Progenitor cell of endocrine pancreas (in vitro differentiated cells): Measurements from ENCODE around the gene IFITM10. TPM values are rescaled to one million over a fixed set of nuclear protein-coding genes. Genes with fewer than 3 reads are reported as not detected.

Experiments used
- DNase-seq: peaks from one replicate; pipeline ENCODE4 v3.0.0; 2021; ENCODE audit warnings: low spot score; ENCODE audit not compliant: unreplicated experiment
- H3K27ac Mint-ChIP-seq: 2 replicates; pipeline ENCODE4 v1.8.0; 2021; ENCODE audit warnings: mild to moderate bottlenecking, moderate library complexity, mixed read lengths
- H3K27me3 Mint-ChIP-seq: 2 replicates; pipeline ENCODE4 v1.8.0; 2021; ENCODE audit warnings: mixed read lengths
- H3K36me3 Mint-ChIP-seq: 2 replicates; pipeline ENCODE4 v1.8.0; 2022; ENCODE audit warnings: mixed read lengths; ENCODE audit not compliant: insufficient read depth
- H3K4me1 Mint-ChIP-seq: 2 replicates; pipeline ENCODE4 v1.8.0; 2021; ENCODE audit warnings: low read depth, mixed read lengths
- H3K4me3 Mint-ChIP-seq: 2 replicates; pipeline ENCODE4 v1.8.0; 2021; ENCODE audit warnings: low read depth, mild to moderate bottlenecking, moderate library complexity, mixed read lengths
- H3K9me3 Mint-ChIP-seq: 2 replicates; pipeline ENCODE4 v1.8.0; 2021; ENCODE audit warnings: low read depth, mixed read lengths
- total RNA-seq: library from RNA; stranded (reverse); gene quantifications from 2 replicates; pipeline ENCODE4 v1.2.1, GENCODE V29; 2021
- TF ChIP-seq, protein P1 (sequence below): fragments of 200-600 bp; sonication (generic); IDR thresholded peaks from one replicate; pipeline ENCODE4 v1.5.0; 2021; ENCODE audit warnings: antibody characterized with exemption, mild to moderate bottlenecking; ENCODE audit not compliant: unreplicated experiment

Gene IFITM10
- total RNA-seq, 1 donor from 2014 or later: 1.2 TPM

DNA sequence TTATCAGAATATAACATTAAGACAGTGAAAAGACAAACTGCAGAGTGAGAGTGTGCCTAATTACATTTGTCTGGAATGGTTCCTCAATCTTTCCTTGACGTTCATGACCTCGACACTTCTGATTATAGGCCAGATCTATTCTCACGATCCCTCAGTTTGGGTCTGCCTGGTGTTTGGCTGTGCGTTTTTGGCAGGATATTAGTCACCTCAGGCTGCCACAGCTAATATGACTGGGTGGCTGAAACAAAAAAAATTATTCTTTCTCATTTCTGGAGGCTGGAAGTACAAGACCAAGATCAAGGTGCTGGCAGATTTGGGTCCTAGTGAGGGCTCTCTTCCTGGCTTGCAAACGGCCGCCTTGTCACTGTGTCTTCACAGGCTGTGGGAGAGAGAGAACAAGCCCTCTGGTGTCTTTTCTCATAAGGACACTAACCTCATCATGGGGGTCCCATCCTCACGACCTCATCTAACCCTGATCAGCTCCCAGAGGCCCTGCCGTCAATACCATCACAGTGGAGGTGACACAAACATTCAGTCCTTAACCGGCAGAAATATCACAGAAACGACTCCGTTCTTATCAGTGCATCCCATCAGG is 23.2 kb downstream of the IFITM10 start:
- Mint-ChIP-seq H3K9me3 (peaks cover 7% of the 10 kb centered on the region), H3K36me3 (no peaks in the 10 kb centered on the region), H3K27me3 (peaks cover 67% of the 10 kb centered on the region), H3K27ac (no peak overlapping the region), H3K4me3 (no peak overlapping the region), H3K4me1 (peaks cover 11% of the 10 kb centered on the region)
- TF ChIP-seq, protein P1, sequence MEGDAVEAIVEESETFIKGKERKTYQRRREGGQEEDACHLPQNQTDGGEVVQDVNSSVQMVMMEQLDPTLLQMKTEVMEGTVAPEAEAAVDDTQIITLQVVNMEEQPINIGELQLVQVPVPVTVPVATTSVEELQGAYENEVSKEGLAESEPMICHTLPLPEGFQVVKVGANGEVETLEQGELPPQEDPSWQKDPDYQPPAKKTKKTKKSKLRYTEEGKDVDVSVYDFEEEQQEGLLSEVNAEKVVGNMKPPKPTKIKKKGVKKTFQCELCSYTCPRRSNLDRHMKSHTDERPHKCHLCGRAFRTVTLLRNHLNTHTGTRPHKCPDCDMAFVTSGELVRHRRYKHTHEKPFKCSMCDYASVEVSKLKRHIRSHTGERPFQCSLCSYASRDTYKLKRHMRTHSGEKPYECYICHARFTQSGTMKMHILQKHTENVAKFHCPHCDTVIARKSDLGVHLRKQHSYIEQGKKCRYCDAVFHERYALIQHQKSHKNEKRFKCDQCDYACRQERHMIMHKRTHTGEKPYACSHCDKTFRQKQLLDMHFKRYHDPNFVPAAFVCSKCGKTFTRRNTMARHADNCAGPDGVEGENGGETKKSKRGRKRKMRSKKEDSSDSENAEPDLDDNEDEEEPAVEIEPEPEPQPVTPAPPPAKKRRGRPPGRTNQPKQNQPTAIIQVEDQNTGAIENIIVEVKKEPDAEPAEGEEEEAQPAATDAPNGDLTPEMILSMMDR: no peak
- DNase-seq: no peak

DNA sequence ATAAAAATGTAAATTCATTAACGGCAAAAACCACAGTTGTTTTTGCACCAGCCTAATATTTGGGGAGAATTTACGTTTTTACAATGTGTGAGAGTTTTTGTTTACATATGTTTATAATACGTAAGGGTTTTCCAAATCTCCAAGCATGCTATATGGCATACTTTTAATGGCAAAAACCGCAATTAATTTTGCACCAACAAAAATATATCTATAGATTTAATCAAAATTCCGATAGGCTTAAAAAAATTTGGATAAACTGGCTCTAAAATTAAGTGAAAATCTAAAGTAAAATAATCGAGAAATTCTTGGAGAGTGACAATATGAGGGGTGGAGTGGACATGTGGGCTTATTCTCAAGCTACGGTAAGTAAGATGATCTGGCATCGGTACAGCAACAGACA is 30.6 kb downstream of the IFITM10 start:
- no peak for DNase-seq
- TF ChIP-seq, protein P1: no peak
- Mint-ChIP-seq H3K27me3 (peaks cover 34% of the 10 kb centered on the region), H3K4me3 (no peak overlapping the region), H3K9me3 (peaks cover 7% of the 10 kb centered on the region), H3K4me1 (no peaks in the 10 kb centered on the region), H3K27ac (no peak overlapping the region), H3K36me3 (no peaks in the 10 kb centered on the region)

DNA sequence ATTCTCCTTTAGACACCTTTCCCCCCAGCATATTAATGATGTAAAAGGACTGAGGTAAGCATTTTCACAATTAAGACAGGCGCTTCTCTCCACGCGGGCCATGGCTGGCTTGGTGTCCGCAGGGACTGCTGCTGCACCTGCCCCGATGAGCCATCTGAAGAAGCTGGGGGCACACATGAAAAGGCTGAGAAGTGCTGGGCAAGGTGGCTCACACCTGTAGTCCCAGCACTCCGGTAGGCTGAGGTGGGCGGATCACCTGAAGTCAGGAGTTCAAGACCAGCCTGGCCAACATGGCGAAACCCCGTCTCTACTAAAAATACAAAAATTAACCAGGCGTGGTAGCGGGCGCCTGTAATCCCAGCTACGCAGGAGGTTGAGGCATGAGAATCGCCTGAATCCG is 32.1 kb downstream of the IFITM10 start:
- H3K27ac Mint-ChIP-seq: no peak overlapping the region
- H3K27me3 Mint-ChIP-seq: peaks cover 31% of the 10 kb centered on the region
- no peaks in the 10 kb centered on the region for H3K36me3 Mint-ChIP-seq
- no peak for DNase-seq
- H3K9me3 Mint-ChIP-seq: peaks cover 7% of the 10 kb centered on the region
- TF ChIP-seq, protein P1: no peak
- H3K4me3 Mint-ChIP-seq: no peak overlapping the region
- no peaks in the 10 kb centered on the region for H3K4me1 Mint-ChIP-seq

DNA sequence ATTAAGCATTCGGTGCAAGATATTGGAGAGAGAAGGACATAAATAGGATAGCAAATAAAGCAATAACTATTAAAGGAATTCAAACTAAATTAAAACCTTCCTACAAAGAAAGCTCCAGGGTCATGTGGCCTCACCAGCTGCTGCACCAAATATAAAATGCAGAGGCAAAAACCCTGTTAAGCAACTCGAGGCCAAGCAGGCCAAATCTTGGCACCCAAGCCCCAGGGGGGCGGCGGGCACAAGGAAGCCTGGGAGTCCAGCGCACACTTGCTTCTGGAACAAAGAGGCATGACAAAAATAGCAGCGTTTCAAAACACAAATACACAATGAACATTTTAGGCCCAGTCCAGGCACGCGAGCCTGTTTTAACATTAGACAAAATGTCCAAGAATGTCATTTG is 32.6 kb downstream of the IFITM10 start:
- DNase-seq: no peak
- Mint-ChIP-seq H3K27me3 (peaks cover 30% of the 10 kb centered on the region), H3K9me3 (peaks cover 3% of the 10 kb centered on the region), H3K4me3 (no peak overlapping the region), H3K36me3 (no peaks in the 10 kb centered on the region), H3K4me1 (no peaks in the 10 kb centered on the region), H3K27ac (no peak overlapping the region)
- TF ChIP-seq, protein P1: no peak

DNA sequence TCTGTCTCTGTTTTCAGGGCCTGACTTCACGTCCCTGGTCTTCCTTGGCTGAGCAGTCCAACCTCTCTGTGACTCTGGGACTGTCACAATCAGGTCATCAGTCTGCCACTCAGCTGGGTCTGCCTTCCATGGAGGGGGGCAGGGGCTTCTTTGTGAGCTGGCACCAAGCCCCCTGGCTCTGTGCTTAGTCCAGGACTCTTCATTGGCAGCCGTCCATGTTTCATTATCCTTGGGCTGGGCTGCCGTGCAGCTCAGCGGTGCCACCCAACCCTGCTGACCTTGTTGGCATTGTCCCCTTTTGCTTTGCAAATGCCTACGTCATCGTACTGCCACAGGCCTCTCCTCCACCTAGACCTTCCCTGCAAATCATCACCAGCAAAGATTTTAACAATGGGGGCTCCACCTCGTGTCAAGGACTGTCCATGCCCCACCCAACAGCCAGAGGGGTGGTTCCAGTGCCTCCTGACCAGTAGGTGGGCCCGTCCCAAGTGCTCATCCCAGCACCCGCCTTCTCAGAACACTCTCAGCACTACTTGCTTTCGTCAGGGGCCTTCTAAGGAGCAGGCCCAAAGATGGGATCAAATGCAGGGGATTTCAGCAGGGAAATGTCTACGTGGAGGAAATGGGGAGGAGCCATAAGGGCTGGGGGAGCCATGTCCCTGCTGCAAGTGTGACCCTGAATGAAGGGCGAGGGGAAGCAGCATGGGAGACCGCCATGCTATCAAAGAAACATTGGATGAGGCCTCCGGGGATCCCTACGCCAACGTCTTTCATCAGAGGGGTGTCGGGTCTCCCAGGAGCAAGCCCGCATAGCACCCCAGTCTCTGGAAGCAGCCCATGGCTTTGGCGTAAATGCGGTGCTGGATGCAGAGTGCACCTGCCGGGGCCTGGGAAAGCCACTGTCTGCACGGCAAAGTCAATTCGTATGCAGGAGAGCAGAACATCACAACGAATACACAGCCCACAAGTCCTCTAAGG is 35.2 kb downstream of the IFITM10 start:
- Mint-ChIP-seq H3K27ac (no peak overlapping the region), H3K4me3 (no peak overlapping the region), H3K4me1 (no peaks in the 10 kb centered on the region), H3K36me3 (no peaks in the 10 kb centered on the region), H3K27me3 (peaks cover 22% of the 10 kb centered on the region), H3K9me3 (no peaks in the 10 kb centered on the region)
- TF ChIP-seq, protein P1: no peak
- no peak for DNase-seq
